NOMO-1 treated with DMSO at 0.1 percent for 48 hours (cell line): Measurements from ENCODE around the gene BORA.
"Not testable (repeated sequence)": the region's sequence is repeated elsewhere in the genome, so short reads cannot be mapped to it uniquely, and the experiment has no call there.

Source experiments
- DNase-seq: peaks from one replicate; lab custom pipeline; 2025; ENCODE audit not compliant: unreplicated experiment; lab: John Stamatoyannopoulos, UW

BORA gene

DNA sequence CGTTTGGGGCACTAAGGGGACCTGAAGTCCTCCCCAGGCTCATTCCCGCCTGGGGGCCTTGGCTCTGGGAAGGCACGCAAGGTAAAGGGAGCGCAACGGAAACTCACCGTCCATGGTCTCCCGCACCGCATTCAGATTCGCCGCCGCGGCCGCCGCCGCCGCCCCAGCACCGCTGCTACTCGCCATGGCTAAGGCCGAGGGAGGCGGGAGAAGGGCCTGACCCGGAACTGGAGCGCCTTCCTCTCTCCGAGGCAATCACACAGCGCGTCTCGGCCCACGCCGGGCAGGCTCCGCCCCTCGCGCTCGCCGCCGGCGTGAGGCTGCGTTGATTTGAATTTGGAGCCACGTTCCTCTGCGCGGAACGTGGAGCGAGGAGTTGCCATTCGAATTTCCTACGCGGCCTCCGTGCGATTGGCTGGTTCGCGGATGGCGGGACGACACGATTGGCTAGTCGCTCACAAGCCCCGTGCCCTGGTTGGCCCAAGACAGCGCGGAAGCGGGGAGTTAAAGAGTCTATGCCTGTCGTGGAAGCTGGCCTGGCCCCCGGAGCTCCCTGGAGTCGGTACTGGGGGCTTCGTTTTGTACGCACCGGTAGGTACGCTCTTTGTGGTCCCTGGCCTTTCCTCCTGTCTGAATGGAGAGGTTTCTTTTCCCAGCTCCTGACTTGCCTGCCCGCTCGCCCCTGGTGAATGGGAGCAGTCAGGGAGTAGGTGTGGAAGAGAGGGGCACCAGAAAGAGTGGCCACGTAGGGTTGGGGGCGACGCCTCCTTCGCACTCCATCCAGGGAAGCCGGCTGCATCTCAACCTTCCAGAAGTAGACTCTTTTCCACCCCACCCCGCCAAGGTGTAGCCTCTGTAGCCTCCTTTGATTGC is at the start of gene BORA, which contains the start of gene MZT1:
Gene BORA, plus strand, starts transcription at position 507 of the 873 bp plus-strand sequence. CDS start 1,018 bp downstream, outside the sequence.
Gene MZT1, minus strand, starts transcription at position 213 of the 873 bp plus-strand sequence. Its CDS starts 27 bp downstream, at position 186.
- peak; percentile 97 for DNase-seq

DNA sequence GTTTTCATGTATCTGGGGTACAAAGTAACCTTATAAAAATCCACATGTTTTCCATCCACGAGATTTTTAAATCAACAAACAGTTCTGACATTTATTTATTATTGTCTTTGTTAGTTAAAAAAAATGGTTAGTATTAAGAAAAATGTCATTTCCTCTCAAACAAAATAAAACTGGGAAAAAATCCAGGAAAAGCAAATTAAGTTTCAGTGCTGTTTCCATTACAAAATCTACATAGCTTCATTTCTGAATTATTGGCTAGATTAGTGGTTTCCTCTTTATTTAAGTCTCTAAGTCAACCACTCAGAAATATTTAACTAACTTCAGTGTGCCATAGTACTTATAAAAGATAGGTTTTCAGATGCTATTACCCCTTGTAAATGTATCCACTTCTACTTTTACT is 49.4 kb upstream of the BORA start:
- DNase-seq = no peak

DNA sequence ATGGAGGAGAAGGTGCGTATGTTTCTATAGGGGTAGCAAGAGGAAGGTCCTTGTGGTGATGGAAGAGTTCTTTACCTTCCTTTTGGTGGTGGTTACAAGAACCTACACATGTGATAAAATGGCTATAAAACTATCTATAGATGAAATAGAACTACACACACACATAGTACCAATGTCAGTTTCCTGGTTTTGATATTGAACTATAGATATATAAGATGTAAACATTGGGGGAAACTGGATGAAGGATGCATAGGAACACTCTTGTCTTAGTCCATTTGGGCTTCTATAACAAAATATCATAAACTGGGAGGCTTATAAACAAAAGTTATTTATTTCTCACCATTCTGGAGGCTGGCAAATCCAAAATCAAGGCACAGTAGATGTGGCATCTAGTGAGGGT is 47.4 kb upstream of the BORA start:
- DNase-seq = no peak

DNA sequence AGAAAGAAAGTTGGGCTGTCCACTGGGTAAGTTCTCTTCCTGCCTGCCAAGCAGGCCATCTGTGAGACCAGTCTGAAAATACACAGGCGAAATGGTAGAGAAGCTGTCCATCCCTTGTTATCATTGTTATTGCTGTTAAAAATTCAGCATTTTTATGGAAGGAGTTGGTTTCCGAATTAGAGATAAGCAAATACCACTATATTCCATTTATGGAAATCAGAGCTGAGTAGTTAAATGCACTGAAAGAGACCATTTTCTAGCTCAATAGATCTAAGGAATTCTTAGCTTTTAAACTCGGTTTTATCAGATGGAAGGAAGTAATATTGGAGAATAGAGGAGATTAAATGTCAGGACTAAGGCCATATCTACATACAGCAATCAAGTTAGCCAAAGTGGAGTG is 41.0 kb upstream of the BORA start:
- no peak for DNase-seq

DNA sequence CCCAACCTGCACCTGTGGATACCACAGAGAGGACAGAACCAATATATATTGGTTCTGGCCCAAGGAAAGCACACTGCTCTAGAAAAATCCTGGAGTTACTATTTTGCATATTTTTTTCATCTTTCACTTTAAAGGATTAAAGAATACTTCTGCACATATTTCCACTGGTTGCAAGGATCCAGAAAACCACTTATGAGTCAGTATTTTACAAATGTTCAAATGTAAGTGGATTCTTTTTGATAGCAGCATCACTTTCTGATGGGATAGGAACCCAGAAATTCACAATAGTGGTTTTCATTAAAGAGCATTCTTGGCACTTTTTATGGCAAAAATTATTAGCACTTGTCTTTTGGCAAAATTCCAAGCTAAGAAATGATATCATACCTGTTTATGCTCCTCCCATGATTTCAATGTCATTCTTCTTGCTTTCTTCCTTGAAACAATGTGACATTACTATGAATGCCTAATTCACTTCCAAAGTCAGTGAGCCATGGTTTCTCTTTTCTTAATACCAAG is 38.5 kb upstream of the BORA start:
- DNase-seq = no peak

DNA sequence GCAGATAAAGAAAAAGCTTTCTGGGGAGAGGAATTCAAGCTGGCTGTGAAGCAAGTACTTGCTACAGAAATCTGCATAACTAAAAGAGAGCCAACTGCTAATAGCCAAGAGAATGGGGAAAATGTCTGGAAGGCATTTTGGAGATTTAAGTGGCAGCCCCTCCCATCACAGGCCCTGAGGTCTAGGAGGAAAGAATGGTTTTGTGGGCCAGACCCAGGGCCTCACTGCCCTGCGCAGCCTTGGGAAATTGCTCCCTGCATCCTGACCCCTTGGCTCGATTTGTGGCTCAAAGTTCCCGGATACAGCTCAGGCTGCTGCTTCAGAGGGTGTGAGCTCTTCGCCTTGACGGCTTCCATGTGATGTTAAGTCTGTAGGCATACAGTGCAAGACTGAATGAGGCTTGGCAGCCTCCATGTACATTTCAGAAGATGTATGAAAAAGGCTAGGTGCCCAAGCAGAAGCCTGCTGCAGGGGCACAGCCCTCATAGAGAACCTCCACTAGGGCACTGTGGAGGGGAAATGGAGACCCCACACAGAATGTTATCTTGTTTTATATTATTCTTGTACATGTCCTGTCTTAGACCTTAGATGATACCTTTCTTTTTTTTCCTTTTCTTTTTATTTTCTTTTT is 34.7 kb upstream of the BORA start:
- no peak for DNase-seq

DNA sequence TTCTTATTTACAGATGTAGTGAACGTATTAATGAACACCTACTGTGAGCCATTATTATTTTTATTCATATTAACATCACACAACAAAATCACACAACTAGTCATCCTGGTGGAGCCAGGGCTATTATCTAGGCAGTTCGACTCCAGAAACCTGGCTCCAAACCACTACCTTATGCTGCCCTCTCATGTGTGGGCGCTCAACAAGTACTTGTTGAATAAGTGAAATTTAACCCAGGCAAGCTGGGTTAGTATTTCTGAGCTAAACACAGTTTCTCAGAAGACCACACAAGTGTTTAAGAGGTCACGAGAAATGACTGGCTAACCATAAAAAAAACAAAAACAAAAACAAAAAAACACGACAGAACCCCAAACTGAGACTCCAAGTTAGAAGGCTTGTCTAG is 33.9 kb upstream of the BORA start:
- DNase-seq = no peak

DNA sequence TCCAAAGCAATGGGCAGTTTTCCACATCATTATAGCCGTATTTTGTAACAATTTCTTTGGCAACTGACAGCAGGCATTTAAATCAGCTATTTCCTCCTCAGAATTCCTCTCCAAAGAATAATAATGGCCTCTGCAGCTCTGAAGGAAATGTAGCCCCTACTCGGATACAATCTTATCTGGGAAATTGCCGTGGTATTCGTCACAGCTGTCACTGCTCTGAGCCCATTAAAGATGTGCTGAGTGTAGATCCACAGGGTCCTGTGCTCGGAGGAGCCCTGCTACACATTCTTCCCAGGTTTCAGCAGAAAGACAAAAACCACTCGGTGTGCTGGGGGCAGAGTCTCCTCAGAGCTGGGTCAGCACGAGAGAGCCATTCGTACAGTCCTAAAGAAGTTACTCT is 33.4 kb upstream of the BORA start:
- no peak for DNase-seq

DNA sequence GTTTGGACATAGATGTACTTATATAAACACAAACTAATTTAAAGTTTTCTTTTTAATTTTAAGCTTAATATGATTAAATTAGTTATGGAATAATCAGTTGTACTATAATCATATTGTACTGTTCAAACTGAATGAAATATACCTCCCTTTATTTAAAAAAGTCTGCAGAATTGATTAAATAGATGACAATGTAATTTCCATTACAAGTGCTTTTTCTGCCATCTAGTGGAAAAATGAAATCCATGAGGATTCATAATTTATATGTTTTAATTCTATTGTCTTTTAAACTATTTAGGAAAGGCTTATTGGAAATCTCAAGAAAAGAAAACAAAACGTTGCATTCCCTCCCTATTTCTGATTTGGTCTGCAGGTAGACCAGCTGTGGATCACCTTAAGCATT is 31.1 kb upstream of the BORA start:
- DNase-seq = no peak

DNA sequence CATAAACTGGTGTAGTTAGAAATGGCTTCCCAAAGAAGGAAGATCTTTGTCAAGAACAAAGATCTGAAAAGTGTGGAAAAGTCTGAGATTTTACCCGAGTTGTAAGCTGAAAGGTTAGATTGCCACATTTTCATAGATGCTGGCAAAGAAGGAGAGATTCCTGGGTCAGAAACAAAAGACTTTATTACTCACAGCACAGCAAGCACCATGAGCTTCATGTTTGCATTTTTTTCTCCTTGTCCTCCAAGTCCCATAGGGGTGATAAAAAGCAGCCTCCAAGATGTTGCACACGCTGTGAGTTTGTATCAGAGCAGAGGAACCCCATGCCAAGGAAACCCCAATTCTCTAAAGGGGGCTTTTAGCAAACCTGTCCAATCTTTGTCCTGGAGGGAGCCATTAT is 29.6 kb upstream of the BORA start:
- DNase-seq = no peak

DNA sequence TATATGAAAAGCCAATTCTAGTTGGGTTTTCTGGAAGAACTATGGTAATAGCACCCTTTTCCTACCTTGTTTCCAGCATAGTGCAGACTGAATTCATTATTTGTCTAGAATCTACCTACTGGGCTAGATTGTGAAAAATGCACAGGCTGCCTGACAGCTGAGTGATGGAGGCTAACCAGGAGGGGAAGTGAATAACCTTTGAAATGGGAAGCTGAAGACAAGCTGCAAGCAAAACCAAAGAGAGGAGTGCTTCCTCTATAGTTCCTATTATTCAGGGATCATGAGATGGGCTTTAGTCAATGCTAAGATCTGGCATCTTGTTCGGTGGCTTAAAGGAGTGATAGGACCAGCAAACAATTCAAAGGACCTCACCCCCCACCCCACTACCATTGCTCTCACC is 27.2 kb upstream of the BORA start:
- DNase-seq = peak; percentile 24

DNA sequence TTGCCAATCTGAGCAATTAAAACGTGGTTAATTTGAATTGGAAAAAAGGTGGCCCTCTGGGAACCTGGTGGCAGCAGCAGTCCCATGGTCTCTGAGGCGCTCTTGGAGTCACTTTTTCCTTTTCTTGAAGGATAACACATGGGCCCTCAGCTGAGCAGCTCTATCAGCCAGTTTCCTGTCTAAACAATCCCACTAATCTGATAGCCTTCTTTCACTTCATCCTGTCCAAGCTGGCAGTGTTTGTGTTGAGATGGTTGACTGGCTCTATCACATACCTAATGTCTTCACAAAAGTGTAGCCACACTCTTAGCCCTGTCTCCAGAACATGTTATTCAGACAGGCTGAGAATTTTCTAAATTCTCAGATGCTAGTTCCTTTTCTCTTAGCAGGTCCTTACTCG is 10.9 kb upstream of the BORA start:
- DNase-seq = no peak

DNA sequence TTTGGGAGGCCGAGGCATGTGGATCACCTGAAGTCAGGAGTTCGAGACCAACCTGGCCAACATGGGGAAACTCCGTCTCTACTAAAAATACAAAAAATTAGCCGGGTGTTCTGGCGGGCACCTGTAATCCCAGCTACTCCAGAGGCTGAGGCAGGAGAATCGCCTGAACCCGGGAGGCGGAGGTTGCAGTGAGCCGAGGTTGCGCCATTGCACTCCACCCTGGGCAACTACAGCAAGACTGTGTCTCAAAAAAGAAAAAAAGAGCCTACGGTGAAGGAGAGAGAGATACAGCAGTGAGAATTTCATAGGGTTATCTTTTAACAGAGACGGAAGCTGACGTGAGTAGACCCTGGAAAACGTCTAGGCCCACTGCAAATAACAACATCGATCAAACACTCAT is 1.5 kb upstream of the BORA start:
- not testable (repeated sequence) for DNase-seq

DNA sequence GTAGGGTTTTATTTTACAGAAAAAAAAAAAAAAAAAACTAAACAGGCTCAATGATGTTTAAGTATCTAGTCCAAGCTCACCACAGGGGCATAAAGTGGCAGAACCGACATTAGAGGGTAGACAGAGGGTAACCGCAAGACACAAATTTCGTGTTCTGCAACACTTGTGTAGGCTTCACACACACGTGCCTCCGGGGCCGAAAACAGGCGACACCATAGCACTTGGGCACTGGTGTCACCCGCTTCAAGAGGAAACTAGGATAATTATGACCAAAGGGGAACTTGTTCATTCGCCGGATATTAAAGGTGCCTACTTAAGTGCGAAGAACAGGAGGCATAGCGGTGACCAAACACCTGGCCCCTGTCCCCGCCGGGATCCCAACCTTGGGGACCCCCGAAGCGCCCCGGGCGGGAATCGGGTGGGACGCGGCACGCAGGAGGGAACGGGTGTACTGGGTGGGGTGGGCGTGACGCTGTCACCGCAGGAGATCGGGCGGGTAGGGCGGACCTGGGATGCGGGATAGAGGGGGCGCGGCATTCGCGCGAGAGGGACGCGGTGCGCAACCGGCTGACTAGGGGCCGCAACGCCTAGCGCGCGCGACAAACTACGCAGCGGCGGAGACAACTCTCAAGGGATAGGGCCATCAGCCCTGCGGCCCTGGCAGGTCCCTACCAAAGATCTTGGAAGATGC is 852 bp upstream of the BORA start:
- peak; percentile 72 for DNase-seq

DNA sequence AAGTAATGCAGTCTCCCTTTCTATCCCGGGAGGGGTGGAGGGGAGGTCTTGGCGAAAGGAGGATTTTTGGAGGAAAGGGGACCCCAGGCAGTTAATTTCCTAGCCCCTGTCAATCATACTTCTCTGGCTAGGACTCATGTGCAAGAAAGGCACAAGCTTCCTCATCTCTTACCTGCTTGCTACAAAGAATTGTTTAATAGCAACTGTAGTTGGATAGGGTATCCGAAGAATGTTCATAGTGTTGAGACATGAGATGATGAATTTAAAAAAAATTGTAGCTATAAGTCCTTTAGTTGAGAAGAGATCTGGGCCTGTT is 525 bp downstream of the BORA start:
- DNase-seq = peak; percentile 1

DNA sequence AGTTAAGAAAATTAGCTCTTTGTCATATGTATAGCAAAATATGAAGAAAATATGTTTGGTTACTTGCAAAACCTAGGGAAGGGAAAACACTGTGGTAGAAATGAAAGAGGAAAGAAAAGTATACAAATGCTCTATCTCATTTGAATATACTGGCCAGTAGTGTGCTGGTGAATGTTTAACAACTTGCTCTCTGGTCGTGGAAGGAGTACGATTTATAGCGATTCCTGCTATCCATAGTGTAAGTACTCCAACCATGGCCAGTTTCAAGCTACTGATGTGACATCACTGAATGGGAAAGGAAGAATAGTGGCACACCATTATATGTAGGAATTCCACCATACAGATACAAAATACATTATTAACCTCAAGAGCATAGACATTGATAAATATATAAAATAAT is 9.3 kb downstream of the BORA start:
- DNase-seq = no peak

DNA sequence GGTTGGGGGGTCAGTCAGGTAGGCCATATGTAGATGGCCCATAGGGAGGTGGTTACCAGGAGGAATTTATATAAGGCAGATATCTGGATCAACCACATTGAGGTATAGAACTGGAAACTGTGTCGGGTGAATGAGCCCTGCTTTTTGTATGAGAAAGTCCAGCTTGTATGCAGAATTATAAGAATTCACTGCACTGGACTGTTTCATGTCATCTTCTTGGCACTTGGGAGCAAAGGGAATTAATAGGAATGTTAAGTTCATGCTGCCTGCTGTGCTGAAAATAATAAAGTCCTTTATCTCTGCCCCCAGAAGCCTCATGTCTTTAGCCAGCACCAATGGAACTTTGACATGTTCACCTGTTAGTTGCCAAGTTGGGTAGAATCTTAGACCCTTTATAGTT is 12.3 kb downstream of the BORA start:
- DNase-seq = no peak

DNA sequence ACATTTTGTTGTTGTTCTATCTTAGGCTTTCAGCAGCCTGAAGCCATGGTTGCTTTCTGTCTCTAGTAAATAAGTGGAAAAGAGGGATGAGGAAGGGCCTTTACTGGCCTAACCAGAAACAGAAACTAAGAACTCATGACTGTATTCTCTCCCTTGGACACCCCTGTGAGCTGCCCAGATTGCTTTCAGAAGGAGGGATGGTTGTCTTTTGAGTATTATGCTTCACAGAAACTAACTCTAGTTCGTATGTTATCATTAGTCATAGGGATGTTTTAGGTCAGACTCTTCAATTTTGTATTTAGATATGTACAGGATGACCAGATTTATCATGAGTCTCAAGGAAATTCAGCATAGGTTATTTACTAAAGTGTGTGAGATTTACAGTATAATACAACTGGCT is 17.5 kb downstream of the BORA start:
- no peak for DNase-seq

DNA sequence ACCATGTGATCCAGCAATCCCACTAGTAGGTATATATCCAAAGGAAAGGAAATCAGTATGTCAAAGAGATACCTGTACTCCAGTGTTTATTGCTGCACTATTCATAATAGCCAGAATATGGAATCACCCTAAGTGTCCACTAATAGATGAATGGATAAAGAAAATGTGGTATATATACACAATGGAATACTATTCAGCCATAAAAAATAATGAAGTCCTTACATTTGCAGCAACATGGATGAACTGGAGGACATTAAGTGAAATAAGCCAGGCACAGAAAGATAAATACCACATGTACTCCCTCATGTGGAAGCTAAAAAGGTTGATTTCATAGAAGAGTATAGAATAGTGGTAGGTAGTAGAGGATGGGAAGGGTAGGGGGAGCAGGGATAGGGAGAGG is 23.5 kb downstream of the BORA start:
- no peak for DNase-seq

DNA sequence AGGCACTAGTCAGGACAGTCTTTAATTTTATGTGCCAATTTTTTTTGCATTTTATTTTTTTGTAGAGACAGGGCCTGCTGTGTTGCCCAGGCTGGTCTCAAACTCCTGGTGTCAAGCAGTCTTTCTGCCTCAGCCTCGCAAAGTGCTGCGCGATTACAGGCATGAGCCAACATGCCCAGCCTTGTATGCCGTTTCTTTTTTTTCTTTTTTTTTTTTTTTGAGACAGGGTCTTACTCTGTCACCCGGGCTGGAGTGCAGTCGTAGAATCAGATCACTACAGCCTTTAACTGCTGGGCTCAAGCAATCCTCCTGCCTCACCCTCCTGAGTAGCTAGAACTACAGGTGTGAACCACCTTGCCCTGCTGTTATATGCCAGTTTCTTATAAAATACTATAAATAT is 26.4 kb downstream of the BORA start:
- DNase-seq = no peak

DNA sequence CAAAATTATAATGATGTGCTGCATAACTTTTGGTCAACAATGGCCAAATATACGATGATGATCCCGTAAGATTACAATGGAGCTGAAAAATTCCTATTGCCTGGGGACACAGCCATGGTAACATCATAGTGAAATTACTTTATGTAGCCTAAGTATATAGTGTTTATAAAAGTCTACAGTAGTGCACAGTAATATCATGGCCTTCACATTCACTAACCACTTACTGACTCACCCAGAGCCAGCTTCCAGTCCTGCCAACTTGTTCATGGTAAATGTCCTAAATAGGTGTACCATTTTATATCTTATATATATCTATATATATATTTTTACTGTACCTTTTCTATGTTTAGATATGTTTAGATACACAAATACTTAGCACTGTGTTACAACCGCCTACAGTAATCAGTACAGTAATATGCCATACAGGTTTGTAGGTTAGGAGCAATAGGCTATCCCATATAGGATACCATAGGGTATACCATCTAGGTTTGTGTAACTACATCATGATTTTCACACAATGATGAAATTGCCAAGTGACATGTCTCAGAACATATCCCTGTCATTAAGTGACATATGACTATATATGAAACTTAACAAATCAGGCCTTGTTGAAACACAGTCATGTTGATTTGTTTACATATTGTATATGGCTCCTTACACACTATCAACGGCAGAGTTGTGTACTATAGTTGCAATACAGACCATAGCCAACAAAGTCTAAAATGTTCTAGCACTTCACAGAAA is 30.2 kb downstream of the BORA start:
- no peak for DNase-seq
